Measurements from ENCODE around the gene NDUFAB1. TPM values are rescaled to one million over a fixed set of nuclear protein-coding genes. Genes with fewer than 3 reads are reported as not detected.
"Not testable (repeated sequence)": the region's sequence is repeated elsewhere in the genome, so short reads cannot be mapped to it uniquely, and the experiment has no call there.

The NDUFAB1 gene
- polyA plus RNA-seq, 2 donors, result 51.5 to 122 TPM

- 92 to 95% methylated on average over 13 of the region's 13 CpGs for WGBS, 2 donors
- Histone ChIP-seq H3K4me3 (ENCODE audit: low read depth in 1 of 2, low read length in 2 of 2) (no peak overlapping the region), H3K27me3 (ENCODE audit: control insufficient read depth in 1 of 2, insufficient read depth in 2 of 2, low read length in 2 of 2) (no peaks in the 10 kb centered on the region), H3K4me1 (ENCODE audit: control insufficient read depth in 2 of 2, insufficient read depth in 2 of 2, low read length in 1 of 2) (no peaks in the 10 kb centered on the region), H3K9me3 (ENCODE audit: control insufficient read depth in 2 of 2, insufficient read depth in 1 of 2, low read depth in 1 of 2, low read length in 1 of 2) (no peaks in the 10 kb centered on the region), H3K36me3 (ENCODE audit: control insufficient read depth in 2 of 2, insufficient read depth in 2 of 2, low read length in 1 of 2) (peaks cover 29 to 47% of the 10 kb centered on the region in 2 donors), H3K27ac (ENCODE audit: low read depth in 2 of 2, low read length in 1 of 2) (no peak overlapping the region)
Observed at GRCh38 chr16:23562505-23562904, 33.6 kb downstream of the NDUFAB1 start.

DNA sequence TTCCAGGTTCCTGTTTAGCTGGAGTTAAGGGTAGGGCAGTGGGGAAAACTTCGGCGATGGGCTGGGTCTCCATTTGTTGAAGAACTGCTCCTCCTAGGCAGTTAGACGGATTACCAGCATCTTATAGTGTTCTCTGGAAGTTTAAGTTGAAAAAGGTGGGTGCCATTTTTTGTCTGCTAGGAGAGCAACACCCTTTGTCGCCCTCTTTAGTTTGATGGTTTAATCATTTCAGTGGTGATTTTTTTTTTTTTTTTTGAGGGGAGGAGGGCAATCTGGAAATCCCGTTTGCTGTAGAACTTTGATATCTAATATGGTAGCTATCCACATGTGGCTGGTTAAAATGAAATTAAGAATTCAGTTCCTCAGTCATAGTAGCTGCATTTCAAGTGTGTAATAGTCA, 34.5 kb downstream of the NDUFAB1 start:
- 77 to 79% methylated on average over 5 of the region's 5 CpGs for WGBS, 2 donors
- peaks cover 26 to 39% of the 10 kb centered on the region in 2 donors for H3K36me3 ChIP-seq (ENCODE audit: control insufficient read depth in 2 of 2, insufficient read depth in 2 of 2, low read length in 1 of 2)
- no peaks in the 10 kb centered on the region for H3K9me3 ChIP-seq (ENCODE audit: control insufficient read depth in 2 of 2, insufficient read depth in 1 of 2, low read depth in 1 of 2, low read length in 1 of 2)
- no peak overlapping the region for H3K4me3 ChIP-seq (ENCODE audit: low read depth in 1 of 2, low read length in 2 of 2)
- H3K27ac ChIP-seq (ENCODE audit: low read depth in 2 of 2, low read length in 1 of 2), result no peak overlapping the region
- no peaks in the 10 kb centered on the region for H3K4me1 ChIP-seq (ENCODE audit: control insufficient read depth in 2 of 2, insufficient read depth in 2 of 2, low read length in 1 of 2)
- H3K27me3 ChIP-seq (ENCODE audit: control insufficient read depth in 1 of 2, insufficient read depth in 2 of 2, low read length in 2 of 2), result no peaks in the 10 kb centered on the region

- Histone ChIP-seq H3K4me1 (ENCODE audit: control insufficient read depth in 2 of 2, insufficient read depth in 2 of 2, low read length in 1 of 2) (no peaks in the 10 kb centered on the region), H3K4me3 (ENCODE audit: low read depth in 1 of 2, low read length in 2 of 2) (peak overlapping the region; percentile 96 to 98), H3K27me3 (ENCODE audit: control insufficient read depth in 1 of 2, insufficient read depth in 2 of 2, low read length in 2 of 2) (no peaks in the 10 kb centered on the region), H3K36me3 (ENCODE audit: control insufficient read depth in 2 of 2, insufficient read depth in 2 of 2, low read length in 1 of 2) (peaks cover 10 to 13% of the 10 kb centered on the region in 2 donors), H3K27ac (ENCODE audit: low read depth in 2 of 2, low read length in 1 of 2) (peak overlapping the region; percentile 81 to 91), H3K9me3 (ENCODE audit: control insufficient read depth in 2 of 2, insufficient read depth in 1 of 2, low read depth in 1 of 2, low read length in 1 of 2) (no peaks in the 10 kb centered on the region)
- 1 to 2% methylated on average over 42 to 60 of the region's 60 CpGs for WGBS, 2 donors
Observed at GRCh38 chr16:23557779-23558702, 38.1 kb downstream of the NDUFAB1 start.

GRCh38 chr16:23556881-23557778, 39.0 kb downstream of the NDUFAB1 start, which contains the start of the genes EARS2 and UBFD1:
EARS2 (minus strand) TSS chr16:23557350; CDS start chr16:23557343, 7 bp downstream.
UBFD1 (plus strand) TSS chr16:23557727; CDS start chr16:23557743, 16 bp downstream.
- H3K27ac ChIP-seq (ENCODE audit: low read depth in 2 of 2, low read length in 1 of 2), result peak within 1 kb of the TSS; percentile 81 to 91
- no peaks in the 10 kb centered on the region for H3K27me3 ChIP-seq (ENCODE audit: control insufficient read depth in 1 of 2, insufficient read depth in 2 of 2, low read length in 2 of 2)
- H3K4me3 ChIP-seq (ENCODE audit: low read depth in 1 of 2, low read length in 2 of 2), result peak within 1 kb of the TSS; percentile 96 to 98
- 1 to 2% methylated on average over 64 to 65 of the region's 65 CpGs for WGBS, 2 donors
- H3K9me3 ChIP-seq (ENCODE audit: control insufficient read depth in 2 of 2, insufficient read depth in 1 of 2, low read depth in 1 of 2, low read length in 1 of 2), result no peaks in the 10 kb centered on the region
- no peaks in the 10 kb centered on the region for H3K4me1 ChIP-seq (ENCODE audit: control insufficient read depth in 2 of 2, insufficient read depth in 2 of 2, low read length in 1 of 2)
- peaks cover 7 to 11% of the 10 kb centered on the region in 2 donors for H3K36me3 ChIP-seq (ENCODE audit: control insufficient read depth in 2 of 2, insufficient read depth in 2 of 2, low read length in 1 of 2)

GRCh38 chr16:23554536-23554935, 41.6 kb downstream of the NDUFAB1 start:
- Histone ChIP-seq H3K4me1 (ENCODE audit: control insufficient read depth in 2 of 2, insufficient read depth in 2 of 2, low read length in 1 of 2) (no peaks in the 10 kb centered on the region), H3K9me3 (ENCODE audit: control insufficient read depth in 2 of 2, insufficient read depth in 1 of 2, low read depth in 1 of 2, low read length in 1 of 2) (no peaks in the 10 kb centered on the region), H3K27ac (ENCODE audit: low read depth in 2 of 2, low read length in 1 of 2) (no peak overlapping the region), H3K27me3 (ENCODE audit: control insufficient read depth in 1 of 2, insufficient read depth in 2 of 2, low read length in 2 of 2) (no peaks in the 10 kb centered on the region), H3K36me3 (ENCODE audit: control insufficient read depth in 2 of 2, insufficient read depth in 2 of 2, low read length in 1 of 2) (peaks cover 2 to 17% of the 10 kb centered on the region in 2 donors), H3K4me3 (ENCODE audit: low read depth in 1 of 2, low read length in 2 of 2) (no peak overlapping the region)
- WGBS, 2 donors, result 83 to 89% methylated on average over 3 of the region's 3 CpGs

- Histone ChIP-seq H3K4me1 (ENCODE audit: control insufficient read depth in 2 of 2, insufficient read depth in 2 of 2, low read length in 1 of 2) (no peaks in the 10 kb centered on the region), H3K9me3 (ENCODE audit: control insufficient read depth in 2 of 2, insufficient read depth in 1 of 2, low read depth in 1 of 2, low read length in 1 of 2) (no peaks in the 10 kb centered on the region), H3K27ac (ENCODE audit: low read depth in 2 of 2, low read length in 1 of 2) (no peak overlapping the region), H3K36me3 (ENCODE audit: control insufficient read depth in 2 of 2, insufficient read depth in 2 of 2, low read length in 1 of 2) (peaks cover 2 to 29% of the 10 kb centered on the region in 2 donors), H3K27me3 (ENCODE audit: control insufficient read depth in 1 of 2, insufficient read depth in 2 of 2, low read length in 2 of 2) (no peaks in the 10 kb centered on the region), H3K4me3 (ENCODE audit: low read depth in 1 of 2, low read length in 2 of 2) (no peak overlapping the region)
- WGBS, 2 donors, result 76 to 86% methylated on average over 6 of the region's 6 CpGs
Observed at GRCh38 chr16:23552161-23552560, 44.0 kb downstream of the NDUFAB1 start.

DNA sequence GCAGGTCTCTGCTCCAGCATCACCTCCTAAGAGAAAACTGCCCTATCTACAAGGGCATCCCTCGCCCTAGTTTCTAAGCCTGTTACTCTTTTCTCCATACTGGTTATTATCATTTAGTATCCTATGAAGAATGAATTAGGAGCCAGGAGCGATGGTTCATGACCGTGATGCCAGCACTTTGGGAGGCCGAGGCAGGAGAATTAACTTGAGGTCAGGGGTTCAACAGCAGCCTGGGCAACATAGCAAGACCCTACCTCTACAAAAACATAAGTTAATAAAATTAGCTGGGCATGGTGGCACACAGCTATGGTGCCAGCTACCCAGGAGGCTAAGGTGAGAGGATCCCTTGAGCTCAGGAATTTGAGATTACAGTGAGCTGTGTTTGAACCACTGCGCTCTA, 46.2 kb downstream of the NDUFAB1 start:
- WGBS, 2 donors, result 96 to 97% methylated on average over 5 of the region's 5 CpGs

DNA sequence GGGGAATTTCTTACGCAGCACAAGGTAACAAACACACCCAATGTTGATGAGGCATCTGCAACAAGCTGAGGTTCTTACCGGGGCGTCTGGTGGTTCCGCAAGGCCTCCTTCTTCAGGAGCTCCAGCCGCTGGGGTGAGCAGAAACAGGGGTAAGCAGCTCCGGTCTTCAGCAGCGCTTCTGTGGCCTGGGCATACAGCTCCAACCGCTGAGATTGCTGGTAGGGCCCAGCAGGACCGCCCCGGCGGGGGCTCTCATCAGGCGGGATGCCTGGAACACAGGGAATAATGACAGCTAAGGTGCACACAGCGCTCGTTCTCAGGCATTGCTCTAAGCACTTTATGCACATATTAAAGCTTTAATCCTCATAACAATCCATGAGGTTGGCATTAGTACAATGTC, 51.7 kb downstream of the NDUFAB1 start:
- H3K9me3 ChIP-seq (ENCODE audit: control insufficient read depth in 2 of 2, insufficient read depth in 1 of 2, low read depth in 1 of 2, low read length in 1 of 2), result no peaks in the 10 kb centered on the region
- H3K36me3 ChIP-seq (ENCODE audit: control insufficient read depth in 2 of 2, insufficient read depth in 2 of 2, low read length in 1 of 2), result peaks cover 3 to 25% of the 10 kb centered on the region in 2 donors
- peaks cover 0 to 2% of the 10 kb centered on the region in 2 donors for H3K4me1 ChIP-seq (ENCODE audit: control insufficient read depth in 2 of 2, insufficient read depth in 2 of 2, low read length in 1 of 2)
- H3K4me3 ChIP-seq (ENCODE audit: low read depth in 1 of 2, low read length in 2 of 2), result no peak overlapping the region
- H3K27ac ChIP-seq (ENCODE audit: low read depth in 2 of 2, low read length in 1 of 2), result no peak overlapping the region
- H3K27me3 ChIP-seq (ENCODE audit: control insufficient read depth in 1 of 2, insufficient read depth in 2 of 2, low read length in 2 of 2), result no peaks in the 10 kb centered on the region
- WGBS, 2 donors, result 95 to 97% methylated on average over 14 of the region's 14 CpGs

More for the DNA sequence above, 46.2 kb downstream of the NDUFAB1 start:
- peaks cover 5 to 32% of the 10 kb centered on the region in 2 donors for H3K36me3 ChIP-seq (ENCODE audit: control insufficient read depth in 2 of 2, insufficient read depth in 2 of 2, low read length in 1 of 2)
- no peak overlapping the region for H3K27ac ChIP-seq (ENCODE audit: low read depth in 2 of 2, low read length in 1 of 2)
- H3K4me3 ChIP-seq (ENCODE audit: low read depth in 1 of 2, low read length in 2 of 2), result no peak overlapping the region
- no peaks in the 10 kb centered on the region for H3K27me3 ChIP-seq (ENCODE audit: control insufficient read depth in 1 of 2, insufficient read depth in 2 of 2, low read length in 2 of 2)
- H3K4me1 ChIP-seq (ENCODE audit: control insufficient read depth in 2 of 2, insufficient read depth in 2 of 2, low read length in 1 of 2), result peaks cover 0 to 2% of the 10 kb centered on the region in 2 donors
- no peaks in the 10 kb centered on the region for H3K9me3 ChIP-seq (ENCODE audit: control insufficient read depth in 2 of 2, insufficient read depth in 1 of 2, low read depth in 1 of 2, low read length in 1 of 2)

DNA sequence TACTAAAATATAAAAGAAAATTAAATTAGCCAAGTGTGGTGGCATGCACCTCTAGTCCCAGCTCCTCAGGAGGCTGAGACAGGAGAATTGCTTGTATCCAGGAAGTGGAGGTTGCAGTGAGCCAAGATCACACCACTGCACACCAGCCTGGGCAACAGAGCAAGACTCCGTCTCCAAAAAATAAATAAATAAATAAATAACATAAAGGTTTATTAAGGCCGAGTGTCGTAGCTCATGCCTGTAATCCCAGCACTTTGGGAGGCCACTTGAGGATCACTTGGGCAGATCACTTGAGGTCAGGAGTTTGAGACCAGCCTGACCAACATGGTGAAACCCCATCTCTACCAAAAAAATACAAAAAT, 55.3 kb downstream of the NDUFAB1 start:
- not testable (repeated sequence) for H3K27me3 ChIP-seq (ENCODE audit: control insufficient read depth in 1 of 2, insufficient read depth in 2 of 2, low read length in 2 of 2); H3K9me3 ChIP-seq (ENCODE audit: control insufficient read depth in 2 of 2, insufficient read depth in 1 of 2, low read depth in 1 of 2, low read length in 1 of 2); H3K4me3 ChIP-seq (ENCODE audit: low read depth in 1 of 2, low read length in 2 of 2); H3K27ac ChIP-seq (ENCODE audit: low read depth in 2 of 2, low read length in 1 of 2); H3K4me1 ChIP-seq (ENCODE audit: control insufficient read depth in 2 of 2, insufficient read depth in 2 of 2, low read length in 1 of 2)
- H3K36me3 ChIP-seq (ENCODE audit: control insufficient read depth in 2 of 2, insufficient read depth in 2 of 2, low read length in 1 of 2), result peaks cover 3 to 14% of the 10 kb centered on the region in 2 donors
- 99% methylated on average over 3 of the region's 3 CpGs for WGBS, 2 donors

All from esophagus (tissue), 2 donors.